Mammary epithelial cell (primary cell): ENCODE results near the gene WASF2.

Source experiments
- EZH2 ChIP-seq: IDR thresholded peaks from 2 replicates; pipeline ENCODE4 v1.6.1; 2012; ENCODE audit warnings: low read length, inconsistent platforms, borderline replicate concordance
- TF ChIP-seq, protein P1 (sequence below), 2 donors: IDR thresholded peaks in 1 of 2; conservative IDR thresholded peaks in 1 of 2; 2 replicates each; pipeline ENCODE4 v1.5.1; 2011 to 2012; ENCODE audit warnings: inconsistent platforms in 2 of 2, low read length in 2 of 2, mild to moderate bottlenecking in 2 of 2, control low read depth in 1 of 2, low read depth in 1 of 2; ENCODE audit not compliant: insufficient read depth in 1 of 2; ENCODE audit errors: extremely low read depth in 1 of 2

DNA sequence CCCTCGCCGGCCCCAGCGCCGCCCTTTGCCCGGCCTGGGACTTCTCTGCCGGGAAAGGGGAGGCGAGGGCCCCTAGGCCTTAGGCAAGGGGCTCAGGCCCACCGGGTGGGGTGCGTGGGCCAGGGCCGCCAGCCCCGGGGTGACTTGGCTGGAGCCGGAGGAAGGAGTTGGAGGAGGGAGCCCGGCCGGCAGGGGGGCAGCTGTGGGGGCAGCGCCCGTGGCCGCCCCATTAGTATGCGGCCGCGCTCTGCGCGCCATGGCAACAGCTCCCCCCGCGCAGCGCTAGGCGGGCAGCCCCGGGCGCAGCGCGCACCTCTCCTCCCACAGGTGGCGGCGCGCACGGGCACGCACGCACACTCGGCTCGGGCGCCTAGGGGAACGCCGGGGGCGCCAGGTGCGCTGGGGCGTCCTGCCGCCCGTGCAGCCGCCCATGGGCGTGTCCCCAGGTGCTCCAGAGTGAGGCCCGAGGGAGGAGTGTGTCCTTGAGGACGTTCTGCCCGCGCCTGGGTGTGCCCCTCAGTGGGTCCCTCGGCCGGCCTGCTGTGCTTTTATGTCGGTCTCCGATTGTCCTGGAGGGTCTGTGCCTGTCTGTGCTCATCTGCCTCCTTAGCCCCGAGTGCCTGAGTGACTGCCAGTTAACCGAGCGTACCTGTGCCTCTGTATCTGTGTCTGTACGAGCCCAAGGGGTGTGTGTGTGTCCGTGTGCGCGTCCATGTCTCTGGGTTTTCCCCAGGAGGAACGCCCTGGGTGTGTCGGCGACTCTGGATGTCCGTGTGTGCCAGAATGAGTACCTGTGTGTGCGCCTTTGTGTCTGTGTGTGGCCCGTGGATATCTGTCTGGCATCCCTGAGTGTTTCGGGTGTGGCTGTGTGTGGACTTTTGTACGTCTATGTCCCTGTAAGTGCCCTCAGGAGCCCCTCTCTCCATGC is 38.2 kb upstream of the WASF2 start:
- TF ChIP-seq, protein P1, sequence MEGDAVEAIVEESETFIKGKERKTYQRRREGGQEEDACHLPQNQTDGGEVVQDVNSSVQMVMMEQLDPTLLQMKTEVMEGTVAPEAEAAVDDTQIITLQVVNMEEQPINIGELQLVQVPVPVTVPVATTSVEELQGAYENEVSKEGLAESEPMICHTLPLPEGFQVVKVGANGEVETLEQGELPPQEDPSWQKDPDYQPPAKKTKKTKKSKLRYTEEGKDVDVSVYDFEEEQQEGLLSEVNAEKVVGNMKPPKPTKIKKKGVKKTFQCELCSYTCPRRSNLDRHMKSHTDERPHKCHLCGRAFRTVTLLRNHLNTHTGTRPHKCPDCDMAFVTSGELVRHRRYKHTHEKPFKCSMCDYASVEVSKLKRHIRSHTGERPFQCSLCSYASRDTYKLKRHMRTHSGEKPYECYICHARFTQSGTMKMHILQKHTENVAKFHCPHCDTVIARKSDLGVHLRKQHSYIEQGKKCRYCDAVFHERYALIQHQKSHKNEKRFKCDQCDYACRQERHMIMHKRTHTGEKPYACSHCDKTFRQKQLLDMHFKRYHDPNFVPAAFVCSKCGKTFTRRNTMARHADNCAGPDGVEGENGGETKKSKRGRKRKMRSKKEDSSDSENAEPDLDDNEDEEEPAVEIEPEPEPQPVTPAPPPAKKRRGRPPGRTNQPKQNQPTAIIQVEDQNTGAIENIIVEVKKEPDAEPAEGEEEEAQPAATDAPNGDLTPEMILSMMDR (conservative IDR thresholded peaks at IDR 0.05 in 1 of 2, IDR thresholded peaks at IDR 0.05 in 1 of 2; ENCODE audit: extremely low read depth in 1 of 2, insufficient read depth in 1 of 2, low read depth in 1 of 2, low read length in 2 of 2), result no peak
- TF ChIP-seq EZH2, result no peak
